ENCODE measurements around the gene ARL6.

GRCh38 chr3:97835761-97836160, 71.2 kb downstream of the ARL6 start:
- TF ChIP-seq EZH2phosphoT487 (IDR thresholded peaks at IDR 0.05; ENCODE audit: insufficient read depth, low read depth) (no peak), EZH2 (IDR thresholded peaks at IDR 0.05; ENCODE audit: insufficient read depth, poor library complexity, severe bottlenecking) (no peak)
